H1 (cell line): ENCODE results near the gene RAB7B. TPM values are rescaled to one million over a fixed set of nuclear protein-coding genes. Genes with fewer than 3 reads are reported as not detected.

Experiments
- CTCF ChIA-PET: fragments of 300-600 bp; sonication (Branson Sonifier 250); formaldehyde crosslinking; loops from one replicate; lab custom pipeline; 2021; ENCODE audit not compliant: partially characterized antibody; lab: Charles Lee
- POLR2A ChIA-PET: fragments of 300-600 bp; sonication (Branson Sonifier 250); formaldehyde crosslinking; loops from one replicate; lab custom pipeline; 2021; ENCODE audit warnings: inconsistent platforms; ENCODE audit not compliant: partially characterized antibody; lab: Charles Lee
- DNase-seq, 2 experiments: peaks; one replicate each; pipeline versions ENCODE4 v3.0.0 to v3.0.0-alpha.2; 2010 to 2022; ENCODE audit warnings: low spot score in 2 of 2, low read depth in 1 of 2, mixed read lengths in 1 of 2
- FAIRE-seq: peaks from 2 replicates; lab custom pipeline; 2011; peaks lifted over from hg19 to GRCh38; lab: Jason Lieb, UNC
- H2AFZ ChIP-seq: 2 replicates; pipeline ENCODE4 v1.8.1; 2012; ENCODE audit warnings: low read length, inconsistent platforms
- H2AK5ac ChIP-seq: 2 replicates; pipeline ENCODE4 v1.6.1; 2013; ENCODE audit warnings: low read depth, low read length
- H2BK120ac ChIP-seq: replicated peaks from 2 replicates; pipeline ENCODE3; 2013; ENCODE audit warnings: low read depth, low read length, inconsistent platforms
- H2BK12ac ChIP-seq: 2 replicates; pipeline ENCODE4 v1.6.1; 2013; ENCODE audit warnings: low read depth, low read length
- H2BK15ac ChIP-seq: 2 replicates; pipeline ENCODE4 v1.6.1; 2013; ENCODE audit warnings: low read length
- H2BK20ac ChIP-seq: 2 replicates; pipeline ENCODE4 v1.6.1; 2013; ENCODE audit warnings: low read length
- H2BK5ac ChIP-seq: 2 replicates; pipeline ENCODE4 v1.6.1; 2013; ENCODE audit warnings: low read depth, low read length
- H3K14ac ChIP-seq: 2 replicates; pipeline ENCODE4 v1.6.1; 2013; ENCODE audit warnings: inconsistent platforms; ENCODE audit not compliant: insufficient read length
- H3K18ac ChIP-seq: 2 replicates; pipeline ENCODE4 v1.6.1; 2013; ENCODE audit warnings: low read length; ENCODE audit errors: extremely low read depth
- H3K23ac ChIP-seq: 2 replicates; pipeline ENCODE4 v1.6.1; 2013; ENCODE audit warnings: inconsistent platforms; ENCODE audit not compliant: insufficient read length
- H3K23me2 ChIP-seq: 2 replicates; pipeline ENCODE4 v1.6.1; 2013; ENCODE audit warnings: low read depth, low read length
- H3K27ac ChIP-seq: 2 replicates; pipeline ENCODE4 v1.6.1; 2011; ENCODE audit warnings: low read depth, low read length, inconsistent platforms
- H3K27me3 ChIP-seq, 4 experiments: replicated peaks in 1 of 4; 1 replicate in 1 of 4; 2 replicates in 3 of 4; pipeline versions ENCODE4 v1.6.1 to v1.8.1; 2011 to 2013; ENCODE audit warnings: low read length in 3 of 4, mild to moderate bottlenecking in 3 of 4, inconsistent platforms in 2 of 4, mixed read lengths in 2 of 4, moderate library complexity in 1 of 4; ENCODE audit not compliant: control insufficient read depth in 3 of 4, insufficient read depth in 3 of 4; ENCODE audit errors: extremely low read depth in 1 of 4
- H3K36me3 ChIP-seq, 4 experiments: 2 replicates each; pipeline versions ENCODE4 v1.6.1 to v1.8.1; 2011 to 2013; ENCODE audit warnings: mild to moderate bottlenecking in 4 of 4, low read length in 3 of 4, moderate library complexity in 2 of 4, control low read depth in 1 of 4, inconsistent platforms in 1 of 4; ENCODE audit not compliant: insufficient read depth in 4 of 4, control insufficient read depth in 2 of 4
- H3K4ac ChIP-seq: replicated peaks from 2 replicates; pipeline ENCODE3; 2013; ENCODE audit warnings: low read length, low read depth, mixed read lengths, inconsistent platforms; ENCODE audit not compliant: insufficient read length
- H3K4me1 ChIP-seq, 4 experiments: replicated peaks in 1 of 4; 1 replicate in 1 of 4; 2 replicates in 3 of 4; pipeline versions ENCODE4 v1.6.1 to v1.8.1; 2011 to 2013; ENCODE audit warnings: low read length in 3 of 4, inconsistent platforms in 2 of 4, mixed read lengths in 1 of 4; ENCODE audit not compliant: insufficient read depth in 4 of 4, control insufficient read depth in 3 of 4
- H3K4me2 ChIP-seq, 2 experiments: 2 replicates each; pipeline versions ENCODE4 v1.6.1 to v1.8.1; 2011 to 2013; ENCODE audit warnings: low read depth in 2 of 2, low read length in 2 of 2, control low read depth in 1 of 2, inconsistent platforms in 1 of 2, mild to moderate bottlenecking in 1 of 2; ENCODE audit not compliant: insufficient read depth in 1 of 2
- H3K4me3 ChIP-seq, 4 experiments: fragments of 200-600, 300-600 bp in 1 of 4; sonication (generic), shearing (Covaris generic), sonication (Bioruptor Twin) in 1 of 4; 2 replicates each; pipeline versions ENCODE4 v1.5.1 to v1.8.1; 2011 to 2016; ENCODE audit warnings: low read length in 4 of 4, low read depth in 3 of 4, control low read depth in 2 of 4, inconsistent platforms in 2 of 4, mild to moderate bottlenecking in 2 of 4, mixed read lengths in 1 of 4, moderate library complexity in 1 of 4; ENCODE audit not compliant: insufficient read depth in 2 of 4; ENCODE audit errors: extremely low read depth in 1 of 4
- H3K56ac ChIP-seq: replicated peaks from 2 replicates; pipeline ENCODE3; 2013; ENCODE audit warnings: low read depth, mild to moderate bottlenecking, mixed read lengths, low read length, inconsistent platforms; ENCODE audit not compliant: insufficient read length
- H3K79me1 ChIP-seq: 2 replicates; pipeline ENCODE4 v1.6.1; 2013; ENCODE audit warnings: low read depth, low read length, control low read depth
- H3K79me2 ChIP-seq, 2 experiments: 2 replicates each; pipeline versions ENCODE4 v1.6.1 to v1.8.1; 2012 to 2013; ENCODE audit warnings: low read length in 2 of 2, mild to moderate bottlenecking in 2 of 2, inconsistent platforms in 1 of 2; ENCODE audit not compliant: insufficient read depth in 2 of 2, control insufficient read depth in 1 of 2
- H3K9ac ChIP-seq, 4 experiments: replicated peaks in 1 of 4; 1 replicate in 1 of 4; 2 replicates in 3 of 4; pipeline versions ENCODE4 v1.6.1 to v1.8.1; 2011 to 2013; ENCODE audit warnings: low read depth in 3 of 4, low read length in 3 of 4, control low read depth in 2 of 4, mild to moderate bottlenecking in 2 of 4, moderate library complexity in 2 of 4, inconsistent platforms in 1 of 4; ENCODE audit errors: extremely low read depth in 1 of 4
- H3K9me3 ChIP-seq, 2 experiments: 2 replicates each; pipeline versions ENCODE4 v1.6.1 to v1.8.1; 2012 to 2013; ENCODE audit warnings: mild to moderate bottlenecking in 2 of 2, moderate library complexity in 2 of 2, control low read depth in 1 of 2, inconsistent platforms in 1 of 2, low read depth in 1 of 2, low read length in 1 of 2, mixed read lengths in 1 of 2; ENCODE audit not compliant: insufficient read depth in 2 of 2
- H4K20me1 ChIP-seq, 2 experiments: replicated peaks in 1 of 2; 2 replicates each; pipeline versions ENCODE3 to v1.8.1; 2011 to 2013; ENCODE audit warnings: inconsistent platforms in 2 of 2, low read length in 2 of 2, mild to moderate bottlenecking in 1 of 2; ENCODE audit not compliant: insufficient read depth in 2 of 2, control insufficient read depth in 1 of 2
- H4K5ac ChIP-seq: 2 replicates; pipeline ENCODE4 v1.6.1; 2013; ENCODE audit warnings: low read length, low read depth, mixed read lengths, inconsistent platforms; ENCODE audit not compliant: insufficient read length
- H4K8ac ChIP-seq: 2 replicates; pipeline ENCODE4 v1.8.0; 2013; ENCODE audit warnings: mild to moderate bottlenecking, moderate library complexity, low read length, inconsistent platforms; ENCODE audit not compliant: insufficient read depth; ENCODE audit errors: extremely low read depth
- H4K91ac ChIP-seq: replicated peaks from 2 replicates; pipeline ENCODE3; 2013; ENCODE audit warnings: low read length, mixed read lengths, inconsistent platforms; ENCODE audit not compliant: insufficient read length
- BCL11A ChIP-seq, 2 experiments: IDR thresholded peaks; one replicate each; pipeline ENCODE4 v1.6.1; 2011; ENCODE audit warnings: low read depth in 2 of 2, low read length in 2 of 2, mild to moderate bottlenecking in 2 of 2
- CHD2 ChIP-seq: IDR thresholded peaks from 2 replicates; pipeline ENCODE4 v1.6.1; 2012; ENCODE audit warnings: low read length, improper control_type of control experiment
- CREB1 ChIP-seq: IDR thresholded peaks from 2 replicates; pipeline ENCODE4 v1.6.1; 2012; ENCODE audit warnings: inconsistent platforms
- EP300 ChIP-seq, 2 experiments: IDR thresholded peaks; 1 replicate in 1 of 2; 2 replicates in 1 of 2; pipeline ENCODE4 v1.6.1; 2011 to 2012; ENCODE audit warnings: low read depth in 2 of 2, low read length in 2 of 2, mild to moderate bottlenecking in 2 of 2, borderline replicate concordance in 1 of 2, inconsistent platforms in 1 of 2, moderate library complexity in 1 of 2
- NRF1 ChIP-seq: IDR thresholded peaks from 2 replicates; pipeline ENCODE4 v1.6.1; 2011; ENCODE audit warnings: mild to moderate bottlenecking, low read depth, low read length, improper control_type of control experiment
- RBBP5 ChIP-seq: IDR thresholded peaks from 2 replicates; pipeline ENCODE4 v1.7.1; 2012; ENCODE audit warnings: low read depth, mild to moderate bottlenecking, inconsistent platforms, low read length, moderate library complexity, borderline replicate concordance
- RNF2 ChIP-seq: fragments of 200-900, 300-1000 bp; sonication (generic); IDR thresholded peaks from 2 replicates; pipeline ENCODE4 v1.7.1; 2016; ENCODE audit warnings: borderline replicate concordance, low read depth, mild to moderate bottlenecking, antibody characterized with exemption, low read length; ENCODE audit not compliant: poor library complexity, severe bottlenecking; ENCODE audit errors: missing control alignments
- RXRA ChIP-seq: IDR thresholded peaks from 2 replicates; pipeline ENCODE4 v1.6.1; 2011; ENCODE audit warnings: low read depth, mild to moderate bottlenecking, low read length, moderate library complexity; ENCODE audit not compliant: insufficient read depth
- SIX5 ChIP-seq: IDR thresholded peaks from 2 replicates; pipeline ENCODE4 v1.6.1; 2011; ENCODE audit warnings: mild to moderate bottlenecking, low read depth, low read length
- TCF12 ChIP-seq: IDR thresholded peaks from 2 replicates; pipeline ENCODE4 v1.6.1; 2011; ENCODE audit warnings: low read depth, mild to moderate bottlenecking, low read length
- USF2 ChIP-seq: IDR thresholded peaks from 2 replicates; pipeline ENCODE4 v1.6.1; 2011; ENCODE audit warnings: low read length, improper control_type of control experiment
- WGBS, 2 experiments: shearing (Covaris generic) in 1 of 2; methylation state at CpG; one replicate each; pipeline versions ENCODE4 v1.1.6 to v1.1.7; 2013 to 2015; ENCODE audit warnings: low lambda C conversion rate in 2 of 2, mixed read lengths in 2 of 2, inconsistent platforms in 1 of 2, low coverage in 1 of 2, missing lambda C conversion rate in 1 of 2; ENCODE audit not compliant: insufficient replicate concordance in 2 of 2, insufficient coverage in 1 of 2, insufficient read length in 1 of 2; ENCODE audit errors: extremely low coverage in 1 of 2, missing lambda C conversion rate in 1 of 2; 5-methylcytosine and 5-hydroxymethylcytosine counted together
- polyA plus RNA-seq, 7 experiments: library from polyadenylated mRNA; depleted of rRNA in 3 of 7; stranded (reverse) in 5 of 7; unstranded in 2 of 7; fragments of >200 nt in 5 of 7; fragments of 200-250 nt in 2 of 7; gene quantifications; 1 replicate in 5 of 7; 2 replicates in 1 of 7; 4 replicates in 1 of 7; pipeline versions ENCODE4 v1.2.1 to v1.2.3, GENCODE V29; 2011 to 2013; ENCODE audit warnings: missing spikeins in 2 of 7, mixed read lengths in 2 of 7
- total RNA-seq: library from RNA; stranded (reverse); fragmentation: NEBNext Ultra II Directional; extraction: Animal tissue kit (Norgen Biotek cat#: 25700); gene quantifications from 2 replicates; pipeline ENCODE4 v1.2.1, GENCODE V29; 2021
- TF ChIP-seq, protein P1 (sequence below): IDR thresholded peaks from 2 replicates; pipeline ENCODE4 v1.6.1; 2012; ENCODE audit warnings: inconsistent platforms

RAB7B gene
- total and polyA plus RNA-seq, 2 of the 8 experiments (the other 6 are each of a cell fraction or from before 2014, with no cell fraction given), result 0.05 TPM; not detected in 1

- Histone ChIP-seq H2AK5ac (no peak overlapping the region), H3K9me3 (no peaks in the 10 kb centered on the region), H3K79me2 (no peaks in the 10 kb centered on the region), H3K27ac (no peak overlapping the region), H4K5ac (no peak overlapping the region), H4K8ac (no peak overlapping the region), H4K91ac (no peak overlapping the region), H3K36me3 (no peaks in the 10 kb centered on the region), H2BK20ac (no peak overlapping the region), H3K4me1 (no peaks in the 10 kb centered on the region), H3K56ac (no peak overlapping the region), H3K27me3 (peaks cover 0 to 1% (median 0%) of the 10 kb centered on the region in 4 experiments; a peak in 1 of 7 replicates), H3K79me1 (no peaks in the 10 kb centered on the region), H3K4ac (no peak overlapping the region), H3K14ac (no peak overlapping the region), H3K4me3 (no peak overlapping the region), H4K20me1 (no peaks in the 10 kb centered on the region), H3K23me2 (no peaks in the 10 kb centered on the region), H3K23ac (no peak overlapping the region), H3K9ac (no peak overlapping the region; a peak in 1 of 7 replicates), H2BK120ac (no peak overlapping the region), H3K18ac (no peak overlapping the region), H2BK15ac (no peak overlapping the region), H2AFZ (no peak overlapping the region), H2BK5ac (no peak overlapping the region), H3K4me2 (no peak overlapping the region), H2BK12ac (no peak overlapping the region)
- CTCF ChIA-PET, result no interaction called here
- FAIRE-seq (no peak), DNase-seq (no peak)
- 89% methylated on average over 5 of the region's 5 CpGs; no CpG with 5 or more reads in 1 of the 2 experiments for WGBS, 2 experiments
- POLR2A ChIA-PET, result no interaction called here
- TF ChIP-seq SIX5 (no peak), RNF2 (no peak), CREB1 (no peak), USF2 (no peak), CHD2 (no peak), BCL11A (IDR thresholded peaks at IDR 0.05; ENCODE audit: low read depth in 2 of 2, low read length in 2 of 2) (no peak), EP300 (IDR thresholded peaks at IDR 0.05; ENCODE audit: borderline replicate concordance in 1 of 2, low read depth in 2 of 2, low read length in 2 of 2) (no peak), TCF12 (no peak), RBBP5 (no peak), RXRA (no peak), NRF1 (no peak)
- TF ChIP-seq, protein P1, sequence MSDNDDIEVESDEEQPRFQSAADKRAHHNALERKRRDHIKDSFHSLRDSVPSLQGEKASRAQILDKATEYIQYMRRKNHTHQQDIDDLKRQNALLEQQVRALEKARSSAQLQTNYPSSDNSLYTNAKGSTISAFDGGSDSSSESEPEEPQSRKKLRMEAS, result no peak
These were observed 11.4 kb upstream of the RAB7B start for GRCh38 chr1:206014601-206015000.
